Mammary epithelial cell (primary cell): ENCODE measurements around the gene OTOGL.

Experiments used
- EZH2 ChIP-seq: IDR thresholded peaks from 2 replicates; pipeline ENCODE4 v1.6.1; 2012; ENCODE audit warnings: low read length, inconsistent platforms, borderline replicate concordance
- TF ChIP-seq, protein P1 (sequence below), 2 donors: IDR thresholded peaks in 1 of 2; conservative IDR thresholded peaks in 1 of 2; 2 replicates each; pipeline ENCODE4 v1.5.1; 2011 to 2012; ENCODE audit warnings: inconsistent platforms in 2 of 2, low read length in 2 of 2, mild to moderate bottlenecking in 2 of 2, control low read depth in 1 of 2, low read depth in 1 of 2; ENCODE audit not compliant: insufficient read depth in 1 of 2; ENCODE audit errors: extremely low read depth in 1 of 2

DNA sequence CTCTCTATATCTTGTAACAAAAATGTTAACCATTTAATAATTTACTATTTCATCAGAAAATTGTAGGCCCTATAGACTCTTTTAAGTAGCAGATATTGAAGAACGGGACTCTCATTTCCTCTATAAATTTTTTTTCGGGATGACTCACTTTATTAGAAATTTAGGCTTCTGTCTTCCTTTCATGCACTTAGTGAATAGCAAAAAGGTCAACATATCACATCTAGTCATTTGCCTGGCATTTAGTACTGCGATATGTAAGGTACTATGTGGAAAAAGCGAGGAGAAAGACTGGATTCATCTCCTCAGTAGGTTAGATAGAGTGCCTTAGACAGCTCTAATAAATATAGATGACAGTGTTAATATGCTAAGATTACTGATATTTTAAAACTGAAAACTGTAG lies 178.4 kb downstream of the OTOGL start:
- no peak for TF ChIP-seq EZH2
- TF ChIP-seq, protein P1, sequence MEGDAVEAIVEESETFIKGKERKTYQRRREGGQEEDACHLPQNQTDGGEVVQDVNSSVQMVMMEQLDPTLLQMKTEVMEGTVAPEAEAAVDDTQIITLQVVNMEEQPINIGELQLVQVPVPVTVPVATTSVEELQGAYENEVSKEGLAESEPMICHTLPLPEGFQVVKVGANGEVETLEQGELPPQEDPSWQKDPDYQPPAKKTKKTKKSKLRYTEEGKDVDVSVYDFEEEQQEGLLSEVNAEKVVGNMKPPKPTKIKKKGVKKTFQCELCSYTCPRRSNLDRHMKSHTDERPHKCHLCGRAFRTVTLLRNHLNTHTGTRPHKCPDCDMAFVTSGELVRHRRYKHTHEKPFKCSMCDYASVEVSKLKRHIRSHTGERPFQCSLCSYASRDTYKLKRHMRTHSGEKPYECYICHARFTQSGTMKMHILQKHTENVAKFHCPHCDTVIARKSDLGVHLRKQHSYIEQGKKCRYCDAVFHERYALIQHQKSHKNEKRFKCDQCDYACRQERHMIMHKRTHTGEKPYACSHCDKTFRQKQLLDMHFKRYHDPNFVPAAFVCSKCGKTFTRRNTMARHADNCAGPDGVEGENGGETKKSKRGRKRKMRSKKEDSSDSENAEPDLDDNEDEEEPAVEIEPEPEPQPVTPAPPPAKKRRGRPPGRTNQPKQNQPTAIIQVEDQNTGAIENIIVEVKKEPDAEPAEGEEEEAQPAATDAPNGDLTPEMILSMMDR (conservative IDR thresholded peaks at IDR 0.05 in 1 of 2, IDR thresholded peaks at IDR 0.05 in 1 of 2; ENCODE audit: extremely low read depth in 1 of 2, insufficient read depth in 1 of 2, low read depth in 1 of 2, low read length in 2 of 2) = no peak
